Stimulated activated CD8-positive, alpha-beta memory T cell treated with anti-CD3 and anti-CD28 coated beads, Interleukin-7, amount 100 ng/mL, for 24 hours (primary cell): ENCODE data around the gene BCAR1.

Source experiments
- DNase-seq: peaks from one replicate; pipeline ENCODE4 v3.0.0-alpha.2; 2020; ENCODE audit warnings: low read depth

BCAR1 gene

DNA sequence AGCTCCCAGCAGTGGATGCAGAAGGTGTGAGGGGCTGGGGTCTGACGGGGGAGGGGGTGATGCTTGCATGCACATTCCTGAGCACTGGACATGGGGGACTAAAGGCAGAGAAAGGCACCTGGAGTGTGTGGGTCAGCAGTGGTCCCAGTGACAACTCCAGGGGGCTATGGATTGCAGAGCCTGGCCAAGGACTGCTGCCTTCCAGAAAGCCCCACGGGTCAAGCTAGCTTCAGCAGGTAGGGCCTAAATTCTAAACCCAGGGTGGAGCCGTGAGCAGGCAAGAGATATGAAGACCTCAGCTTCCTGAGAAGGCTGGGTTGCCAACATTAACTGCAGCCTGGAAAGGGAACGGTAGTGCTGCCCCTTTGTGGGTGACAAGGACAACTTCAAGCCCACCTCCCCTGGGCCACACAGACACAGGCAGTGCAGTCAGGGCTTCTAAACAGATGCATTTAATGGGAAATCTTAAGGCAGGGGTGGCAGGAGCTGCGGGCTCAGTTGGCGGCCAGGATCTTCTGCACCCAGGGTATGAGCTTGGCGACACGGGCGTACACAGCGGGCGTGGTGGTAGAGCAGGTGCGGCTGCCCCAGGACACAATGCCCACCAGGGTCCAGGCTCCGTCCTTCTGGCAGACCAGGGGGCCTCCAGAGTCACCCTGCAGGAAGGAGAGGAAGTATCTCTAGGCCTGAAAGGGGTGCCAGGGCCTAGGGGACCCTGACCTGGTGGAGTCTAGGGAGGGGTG is 47.6 kb downstream of the BCAR1 start:
- DNase-seq, result no peak

GRCh38 chr16:75203096-75203495 is 48.3 kb downstream of the BCAR1 start:
- no peak for DNase-seq

DNA sequence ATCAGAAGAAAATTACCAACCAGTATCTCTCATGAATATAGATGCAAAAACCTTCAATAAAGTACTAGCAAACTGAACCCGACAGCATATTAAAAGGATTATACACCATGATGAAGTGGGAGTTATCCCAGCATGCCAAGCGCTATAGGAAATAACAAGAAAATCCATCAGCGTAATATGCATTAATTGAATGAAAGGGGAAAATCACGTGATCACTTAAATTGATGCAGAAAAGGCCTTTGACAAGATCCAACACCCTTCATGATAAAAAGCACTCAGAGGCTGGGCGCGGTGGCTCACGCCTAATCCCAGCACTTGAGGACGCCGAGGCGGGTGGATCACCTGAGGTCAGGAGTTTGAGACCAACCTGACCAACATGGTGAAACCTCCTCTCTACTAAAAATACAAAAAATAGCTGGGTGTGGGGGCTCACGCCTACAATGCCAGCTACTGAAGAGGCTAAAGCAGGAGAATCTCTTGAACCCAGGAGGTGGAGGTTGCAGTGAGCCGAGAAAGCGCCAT is 49.3 kb downstream of the BCAR1 start:
- DNase-seq, result no peak

DNA sequence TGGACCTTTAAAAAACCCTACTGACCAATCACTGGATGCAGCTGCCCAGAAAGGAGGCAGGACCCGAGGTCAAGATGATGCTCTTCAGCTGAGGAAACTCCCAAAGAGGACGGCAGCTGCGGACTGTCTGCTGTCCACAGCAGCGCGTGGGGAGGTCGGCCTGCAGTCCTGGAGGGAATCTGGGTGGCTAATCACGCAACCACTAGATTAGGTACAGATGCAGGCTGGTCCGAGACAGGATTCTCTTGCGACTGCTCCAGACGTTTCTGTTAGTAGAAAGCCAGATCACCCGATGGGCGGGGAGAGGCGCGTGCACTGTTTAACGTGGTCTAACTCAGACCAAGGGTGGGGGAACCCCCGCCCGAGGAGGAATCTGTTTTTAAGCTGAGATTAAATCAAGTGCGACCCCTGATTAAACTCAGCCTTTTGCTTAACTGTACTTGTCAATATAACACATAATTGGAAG is 53.3 kb downstream of the BCAR1 start:
- DNase-seq, result no peak

GRCh38 chr16:75197522-75198134 is 53.8 kb downstream of the BCAR1 start:
- DNase-seq, result no peak

GRCh38 chr16:75196836-75197235 is 54.6 kb downstream of the BCAR1 start:
- no peak for DNase-seq

- DNase-seq, result no peak
Observed at GRCh38 chr16:75195811-75196790, 55.3 kb downstream of the BCAR1 start.

- no peak for DNase-seq
Observed at GRCh38 chr16:75193730-75194444, 57.5 kb downstream of the BCAR1 start.

DNA sequence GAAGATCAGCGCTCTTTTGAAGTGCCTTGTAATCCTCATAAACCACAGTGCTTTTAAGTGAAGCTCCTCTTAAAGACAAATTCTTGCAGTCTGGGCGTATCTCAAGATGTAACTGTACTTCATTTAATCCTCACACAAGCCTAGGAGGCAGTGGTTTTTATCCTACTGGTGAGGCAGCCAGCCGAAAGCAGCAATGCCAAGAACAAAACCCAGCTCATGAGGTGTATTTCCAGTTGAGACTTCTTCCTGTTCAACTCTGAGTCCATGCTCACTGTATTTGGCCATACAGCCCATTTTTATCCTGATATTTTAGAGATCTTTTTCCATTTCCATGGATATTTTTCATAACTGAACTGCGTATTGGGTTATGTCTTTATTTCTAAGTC is 58.2 kb downstream of the BCAR1 start:
- DNase-seq, result no peak

- no peak for DNase-seq
Observed at GRCh38 chr16:75192606-75193264, 58.7 kb downstream of the BCAR1 start.

- DNase-seq, result no peak
Observed at GRCh38 chr16:75189638-75190245, 61.7 kb downstream of the BCAR1 start.

GRCh38 chr16:75188832-75189477 is 62.5 kb downstream of the BCAR1 start:
- DNase-seq, result no peak

GRCh38 chr16:75181630-75182029 is 69.8 kb downstream of the BCAR1 start:
- DNase-seq, result no peak

GRCh38 chr16:75179208-75179607 is 72.2 kb downstream of the BCAR1 start:
- DNase-seq, result no peak
